K562 (cell line): ENCODE results near the gene LMLN. TPM values are rescaled to one million over a fixed set of nuclear protein-coding genes. Genes with fewer than 3 reads are reported as not detected.

Experiments used
- BRCA1 ChIP-seq, 2 experiments: fragments of 450-650 bp in 1 of 2; sonication (generic) in 1 of 2; formaldehyde crosslinking in 1 of 2; IDR thresholded peaks; 2 replicates each; pipeline versions ENCODE4 v1.5.0 to v1.6.1; 2017 to 2020; ENCODE audit warnings: mild to moderate bottlenecking in 1 of 2, missing genetic modification reagents in 1 of 2
- CREB5 ChIP-seq: fragments of 250-450 bp; sonication (Bioruptor Pico); IDR thresholded peaks from 2 replicates; pipeline ENCODE4 v1.5.0; 2020; ENCODE audit warnings: mild to moderate bottlenecking
- EP300 ChIP-seq: IDR thresholded peaks from 2 replicates; pipeline ENCODE4 v1.6.1; 2012; ENCODE audit warnings: low read length, improper control_type of control experiment
- ZBTB49 ChIP-seq: sonication (generic); formaldehyde crosslinking; IDR thresholded peaks from 2 replicates; pipeline ENCODE4 v1.8.0; 2022; ENCODE audit warnings: missing genetic modification reagents, mild to moderate bottlenecking, borderline replicate concordance
- ZNF318 ChIP-seq, 2 experiments: fragments of 450-650 bp; IDR thresholded peaks; 2 replicates each; pipeline ENCODE4 v1.6.1; 2016; ENCODE audit warnings: mild to moderate bottlenecking in 2 of 2, borderline replicate concordance in 1 of 2, low read depth in 1 of 2, moderate library complexity in 1 of 2
- polyA plus RNA-seq, 8 experiments: library from polyadenylated mRNA; depleted of rRNA in 4 of 8; stranded (reverse) in 5 of 8; unstranded in 3 of 8; fragments of >200 nt; fragmentation: Nextera tagmentation in 2 of 8; fragmentation: Illumina TruSeq in 1 of 8; extraction: Ambion mirVana in 2 of 8; extraction: Trizol in 1 of 8; gene quantifications; 2 replicates each; pipeline versions ENCODE4 v1.2.1 to v1.2.3, GENCODE V29; 2011 to 2014; ENCODE audit warnings: inconsistent platforms in 1 of 8, missing spikeins in 1 of 8
- total RNA-seq, 7 experiments: library from RNA; depleted of rRNA in 6 of 7; stranded (reverse); fragments of >200 nt in 6 of 7; fragmentation: Illumina TruSeq in 2 of 7; extraction: Trizol in 2 of 7; gene quantifications; 2 replicates each; pipeline versions ENCODE4 v1.2.1 to v1.2.3, GENCODE V29; 2011 to 2021; ENCODE audit warnings: low replicate concordance in 1 of 7

The LMLN gene
- total and polyA plus RNA-seq, 9 of the 15 experiments (the other 6 are each of a cell fraction or from before 2014, with no cell fraction given) = 2.2 to 15.9 (median 6.9) TPM

DNA sequence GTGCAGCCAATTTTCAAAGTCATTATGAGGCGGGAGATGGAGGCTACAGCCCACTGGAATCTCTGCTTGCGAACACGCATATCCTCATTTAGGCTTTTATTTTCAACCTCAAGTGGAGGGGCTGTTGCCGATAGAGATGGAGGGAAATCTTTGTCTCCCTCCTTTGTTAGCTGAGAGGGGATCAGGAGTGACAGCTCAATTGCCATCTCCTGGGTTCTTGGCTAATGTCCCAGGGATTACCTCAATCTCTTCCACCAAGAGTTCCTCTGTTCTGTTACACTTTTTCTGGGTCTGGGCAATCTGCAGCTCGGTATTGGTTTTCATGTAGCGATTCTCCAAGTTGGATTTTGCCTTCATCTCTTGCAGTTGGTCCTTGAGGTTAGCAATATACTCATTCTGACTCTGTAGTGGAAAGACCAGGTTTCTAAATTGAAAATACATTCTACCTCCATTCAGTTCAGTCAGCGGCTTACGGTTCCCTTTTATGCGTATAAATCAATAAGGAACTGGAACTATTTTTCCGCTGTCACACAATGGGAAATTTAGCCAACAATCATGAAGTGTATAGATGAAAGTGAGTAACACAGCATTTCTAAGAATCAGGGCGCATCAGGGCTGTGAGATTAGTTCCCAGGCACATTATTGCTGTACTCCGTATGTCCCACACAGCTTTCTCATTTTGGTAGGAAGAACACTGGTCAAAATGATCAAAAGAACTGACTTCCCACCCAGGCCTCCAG is 46.2 kb upstream of the LMLN start (continued):
- TF ChIP-seq ZNF318 (IDR thresholded peaks at IDR 0.05; ENCODE audit: borderline replicate concordance in 1 of 2, low read depth in 1 of 2) = no peak
- no peak for TF ChIP-seq ZBTB49 (CRISPR knock-in tag)
- no peak for TF ChIP-seq EP300
- TF ChIP-seq BRCA1 (IDR thresholded peaks at IDR 0.05) = no peak
- no peak for TF ChIP-seq BRCA1 (CRISPR knock-in tag; IDR thresholded peaks at IDR 0.05)
- no peak for TF ChIP-seq CREB5 (CRISPR knock-in tag)
